ENCODE data around the gene PTGER1. TPM values are rescaled to one million over a fixed set of nuclear protein-coding genes. Genes with fewer than 3 reads are reported as not detected.

Gene PTGER1
- total and polyA plus RNA-seq, 2 of the 8 experiments (the other 6 are each of a cell fraction or from before 2014, with no cell fraction given): 0.20 to 0.41 TPM

DNA sequence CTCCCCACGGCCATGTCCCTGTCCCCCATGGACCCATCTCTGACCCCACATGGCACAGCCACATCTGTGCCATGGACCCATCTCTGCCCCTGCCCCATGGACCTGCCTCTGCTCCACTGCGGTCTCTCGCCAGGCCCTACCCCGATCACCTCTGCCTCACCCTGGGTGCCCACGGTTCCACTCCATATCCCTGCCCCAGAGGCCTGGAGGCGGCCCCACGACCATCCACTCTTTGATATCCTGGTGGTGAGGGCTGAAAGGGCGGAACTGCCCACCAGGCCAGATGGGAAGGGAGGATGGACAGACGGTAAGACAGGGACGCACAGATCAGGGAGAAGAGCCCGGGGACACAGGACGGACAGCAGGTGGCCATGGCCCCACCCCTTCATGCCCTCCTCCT lies 327 bp downstream of the PTGER1 start:
- Histone ChIP-seq H2BK12ac (ENCODE audit: low read depth, low read length) (peak overlapping the region; percentile 44; the same call in 1 of the 2 replicates), H3K56ac (replicated peaks; ENCODE audit: insufficient read length, low read depth, low read length) (no peak overlapping the region), H2AK5ac (ENCODE audit: low read depth, low read length) (no peak overlapping the region; the same call in 1 of the 2 replicates), H3K9ac (replicated peaks in 1 of 4; ENCODE audit: extremely low read depth in 1 of 4, low read depth in 3 of 4, low read length in 3 of 4) (no peak overlapping the region), H3K9me3 (ENCODE audit: insufficient read depth in 2 of 2, low read depth in 1 of 2, low read length in 1 of 2) (no peaks in the 10 kb centered on the region), H3K4me2 (ENCODE audit: insufficient read depth in 1 of 2, low read depth in 2 of 2, low read length in 2 of 2) (peak overlapping the region in 1 of 2 experiments; percentile 48; a peak in 2 of 4 replicates), H2BK120ac (replicated peaks; ENCODE audit: low read depth, low read length) (no peak overlapping the region), H4K91ac (replicated peaks; ENCODE audit: insufficient read length, low read length) (no peak overlapping the region), H4K8ac (ENCODE audit: extremely low read depth, insufficient read depth, low read length) (no peak overlapping the region), H4K20me1 (replicated peaks in 1 of 2; ENCODE audit: control insufficient read depth in 1 of 2, insufficient read depth in 2 of 2, low read length in 2 of 2) (peaks cover 0 to 3% of the 10 kb centered on the region in 2 experiments), H3K27me3 (replicated peaks in 1 of 4; ENCODE audit: control insufficient read depth in 3 of 4, extremely low read depth in 1 of 4, insufficient read depth in 3 of 4, low read length in 3 of 4) (no peaks in the 10 kb centered on the region), H3K4me3 (ENCODE audit: extremely low read depth in 1 of 4, insufficient read depth in 2 of 4, low read depth in 3 of 4, low read length in 4 of 4) (peak overlapping the region in 1 of 4 experiments; percentile 23; a peak in 3 of 8 replicates), H4K5ac (ENCODE audit: insufficient read length, low read depth, low read length) (no peak overlapping the region), H2AFZ (ENCODE audit: low read length) (no peak overlapping the region), H3K23ac (ENCODE audit: insufficient read length) (no peak overlapping the region), H2BK20ac (ENCODE audit: low read length) (no peak overlapping the region), H2BK5ac (ENCODE audit: low read depth, low read length) (no peak overlapping the region), H3K79me1 (ENCODE audit: low read depth, low read length) (no peaks in the 10 kb centered on the region), H3K23me2 (ENCODE audit: low read depth, low read length) (peaks cover 4% of the 10 kb centered on the region), H3K36me3 (ENCODE audit: control insufficient read depth in 2 of 4, insufficient read depth in 4 of 4, low read length in 3 of 4) (peaks cover 4 to 12% (median 10%) of the 10 kb centered on the region in 4 experiments; a peak in 6 of 8 replicates), H3K14ac (ENCODE audit: insufficient read length) (no peak overlapping the region), H3K4me1 (replicated peaks in 1 of 4; ENCODE audit: control insufficient read depth in 3 of 4, insufficient read depth in 4 of 4, low read length in 3 of 4) (peaks cover 0 to 24% (median 17%) of the 10 kb centered on the region in 4 experiments; a peak in 6 of 7 replicates), H2BK15ac (ENCODE audit: low read length) (peak overlapping the region; percentile 97; the same call in 1 of the 2 replicates), H3K4ac (replicated peaks; ENCODE audit: insufficient read length, low read depth, low read length) (peak overlapping the region; percentile 60), H3K18ac (ENCODE audit: extremely low read depth, low read length) (no peak overlapping the region; the same call in 1 of the 2 replicates), H3K79me2 (ENCODE audit: control insufficient read depth in 1 of 2, insufficient read depth in 2 of 2, low read length in 2 of 2) (no peaks in the 10 kb centered on the region), H3K27ac (ENCODE audit: low read depth, low read length) (no peak overlapping the region)
- DNase-seq (ENCODE audit: low read depth in 1 of 2, low spot score in 2 of 2) (no peak), FAIRE-seq (no peak)
- POLR2A ChIA-PET (ENCODE audit: partially characterized antibody): interaction anchor here (0.7 to 2.5 kb wide), 6 partner anchors 8 to 48 kb away, joined by 3 to 10 read pairs (median 3); no protein-coding TSS in a partner anchor
- WGBS, 2 experiments (ENCODE audit: extremely low coverage in 1 of 2, insufficient coverage in 1 of 2, insufficient read length in 1 of 2, insufficient replicate concordance in 2 of 2, low coverage in 1 of 2, low lambda C conversion rate in 2 of 2, missing lambda C conversion rate in 1 of 2): 84% methylated on average over 10 of the region's 12 CpGs; no CpG with 5 or more reads in 1 of the 2 experiments
- CTCF ChIA-PET (ENCODE audit: partially characterized antibody): interaction anchor here (1.0 to 4.2 kb wide), 6 partner anchors 9 to 43 kb away, joined by 3 to 20 read pairs (median 6); no protein-coding TSS in a partner anchor
- TF ChIP-seq POLR2AphosphoS5 (IDR thresholded peaks at IDR 0.05; ENCODE audit: low read depth, low read length): no peak
- no peak for TF ChIP-seq CHD2 (IDR thresholded peaks at IDR 0.05; ENCODE audit: low read length)
- no peak for TF ChIP-seq RAD21 (IDR thresholded peaks at IDR 0.05 in 1 of 2, conservative IDR thresholded peaks at IDR 0.05 in 1 of 2; ENCODE audit: low read depth in 2 of 2, low read length in 2 of 2)
- TF ChIP-seq, protein P1, sequence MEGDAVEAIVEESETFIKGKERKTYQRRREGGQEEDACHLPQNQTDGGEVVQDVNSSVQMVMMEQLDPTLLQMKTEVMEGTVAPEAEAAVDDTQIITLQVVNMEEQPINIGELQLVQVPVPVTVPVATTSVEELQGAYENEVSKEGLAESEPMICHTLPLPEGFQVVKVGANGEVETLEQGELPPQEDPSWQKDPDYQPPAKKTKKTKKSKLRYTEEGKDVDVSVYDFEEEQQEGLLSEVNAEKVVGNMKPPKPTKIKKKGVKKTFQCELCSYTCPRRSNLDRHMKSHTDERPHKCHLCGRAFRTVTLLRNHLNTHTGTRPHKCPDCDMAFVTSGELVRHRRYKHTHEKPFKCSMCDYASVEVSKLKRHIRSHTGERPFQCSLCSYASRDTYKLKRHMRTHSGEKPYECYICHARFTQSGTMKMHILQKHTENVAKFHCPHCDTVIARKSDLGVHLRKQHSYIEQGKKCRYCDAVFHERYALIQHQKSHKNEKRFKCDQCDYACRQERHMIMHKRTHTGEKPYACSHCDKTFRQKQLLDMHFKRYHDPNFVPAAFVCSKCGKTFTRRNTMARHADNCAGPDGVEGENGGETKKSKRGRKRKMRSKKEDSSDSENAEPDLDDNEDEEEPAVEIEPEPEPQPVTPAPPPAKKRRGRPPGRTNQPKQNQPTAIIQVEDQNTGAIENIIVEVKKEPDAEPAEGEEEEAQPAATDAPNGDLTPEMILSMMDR (IDR thresholded peaks at IDR 0.05; ENCODE audit: control extremely low read depth in 1 of 3, insufficient read depth in 1 of 3, low read depth in 1 of 3, low read length in 3 of 3): no peak
- no peak for TF ChIP-seq JUN (IDR thresholded peaks at IDR 0.05; ENCODE audit: low read depth, low read length)
- TF ChIP-seq CREB1 (IDR thresholded peaks at IDR 0.05): no peak
- TF ChIP-seq EZH2 (IDR thresholded peaks at IDR 0.05; ENCODE audit: low read depth, low read length, severe bottlenecking): no peak
- no peak for TF ChIP-seq TCF12 (IDR thresholded peaks at IDR 0.05; ENCODE audit: low read depth, low read length)
- no peak for TF ChIP-seq BRCA1 (IDR thresholded peaks at IDR 0.05; ENCODE audit: low read depth, low read length)
- TF ChIP-seq CHD1 (IDR thresholded peaks at IDR 0.05; ENCODE audit: low read depth, low read length): no peak
- TF ChIP-seq RFX5 (IDR thresholded peaks at IDR 0.05; ENCODE audit: borderline replicate concordance, low read depth, low read length): no peak
